LNCaP clone FGC (cell line): ENCODE measurements around the gene C4orf54.

Experiments used
- DNase-seq: peaks from one replicate; pipeline ENCODE4 v3.0.0-alpha.2; 2011; ENCODE audit warnings: low read depth
- H3K4me3 ChIP-seq: 2 replicates; pipeline ENCODE4 v1.5.1; 2011; ENCODE audit warnings: mild to moderate bottlenecking, low read depth, low read length, control low read depth
- CTCF ChIP-seq: IDR thresholded peaks from 2 replicates; pipeline ENCODE4 v1.5.1; 2012; ENCODE audit warnings: mild to moderate bottlenecking; ENCODE audit not compliant: control insufficient read depth, insufficient read depth; ENCODE audit errors: extremely low read depth

C4orf54 gene

GRCh38 chr4:99629962-99630554 is 27.6 kb downstream of the C4orf54 start:
- no peak overlapping the region for H3K4me3 ChIP-seq
- no peak for TF ChIP-seq CTCF
- DNase-seq, result no peak

GRCh38 chr4:99628040-99628439 is 29.6 kb downstream of the C4orf54 start:
- TF ChIP-seq CTCF, result no peak
- H3K4me3 ChIP-seq, result no peak overlapping the region
- no peak for DNase-seq

- TF ChIP-seq CTCF, result no peak
- no peak overlapping the region for H3K4me3 ChIP-seq
- DNase-seq, result no peak
Observed at GRCh38 chr4:99625369-99625768, 32.3 kb downstream of the C4orf54 start.

- TF ChIP-seq CTCF, result no peak
- no peak overlapping the region for H3K4me3 ChIP-seq
- no peak for DNase-seq
Observed at GRCh38 chr4:99624141-99624719, 33.4 kb downstream of the C4orf54 start.

- no peak for TF ChIP-seq CTCF
- DNase-seq, result no peak
- H3K4me3 ChIP-seq, result no peak overlapping the region
Observed at GRCh38 chr4:99622341-99622740, 35.3 kb downstream of the C4orf54 start.

- no peak for TF ChIP-seq CTCF
- DNase-seq, result no peak
- no peak overlapping the region for H3K4me3 ChIP-seq
Observed at GRCh38 chr4:99617374-99617773, 40.3 kb downstream of the C4orf54 start.

- no peak for DNase-seq
- no peak overlapping the region for H3K4me3 ChIP-seq
- no peak for TF ChIP-seq CTCF
Observed at GRCh38 chr4:99615170-99615820, 42.3 kb downstream of the C4orf54 start.
